ENCODE measurements around the gene MOB1B. TPM values are rescaled to one million over a fixed set of nuclear protein-coding genes. Genes with fewer than 3 reads are reported as not detected.

MOB1B gene
- total RNA-seq, 1 donor from 2014 or later: 47.4 TPM

DNA sequence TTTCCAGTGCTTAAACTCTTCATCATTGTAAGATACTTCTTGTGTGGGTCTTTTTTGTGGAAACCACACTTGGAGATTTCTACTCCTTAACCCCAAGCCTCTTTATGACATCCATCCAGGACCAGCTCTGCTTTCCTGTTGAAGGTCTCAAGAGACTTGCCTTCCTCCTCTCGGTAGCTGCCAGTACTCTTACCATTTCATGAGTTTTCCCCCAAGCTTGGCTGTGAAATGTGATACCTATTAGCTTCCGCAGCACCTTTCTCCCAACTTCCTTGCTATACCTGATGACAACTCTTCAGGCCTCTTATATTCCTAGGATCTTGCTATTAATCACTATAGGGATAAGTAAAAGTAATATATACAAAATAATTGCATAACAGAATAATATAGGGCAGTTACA lies 89.4 kb downstream of the MOB1B start:
- no peaks in the 10 kb centered on the region for H3K36me3 Mint-ChIP-seq (ENCODE audit: insufficient read depth)
- H3K27ac Mint-ChIP-seq: no peak overlapping the region
- no peak for TF ChIP-seq CTCF (IDR thresholded peaks at IDR 0.05; ENCODE audit: unreplicated experiment)
- DNase-seq (ENCODE audit: low spot score, unreplicated experiment): no peak
- H3K27me3 Mint-ChIP-seq: no peaks in the 10 kb centered on the region
- no peaks in the 10 kb centered on the region for H3K9me3 Mint-ChIP-seq (ENCODE audit: low read depth)
- peaks cover 25% of the 10 kb centered on the region for H3K4me1 Mint-ChIP-seq (ENCODE audit: low read depth)
- H3K4me3 Mint-ChIP-seq (ENCODE audit: low read depth): no peak overlapping the region

GRCh38 chr4:70992391-70992881 lies 90.3 kb downstream of the MOB1B start:
- H3K4me1 Mint-ChIP-seq (ENCODE audit: low read depth): peaks cover 30% of the 10 kb centered on the region

GRCh38 chr4:70993181-70994068 lies 91.3 kb downstream of the MOB1B start, which contains the start of gene DCK:
Gene DCK (plus strand): TSS chr4:70993649. CDS start chr4:70993836, 187 bp downstream.
- Mint-ChIP-seq H3K9me3 (ENCODE audit: low read depth) (no peaks in the 10 kb centered on the region), H3K36me3 (ENCODE audit: insufficient read depth) (peaks cover 2% of the 10 kb centered on the region), H3K4me1 (ENCODE audit: low read depth) (peaks cover 31% of the 10 kb centered on the region), H3K4me3 (ENCODE audit: low read depth) (peak within 1 kb of the TSS; percentile 89), H3K27ac (peak within 1 kb of the TSS; percentile 94), H3K27me3 (no peaks in the 10 kb centered on the region)
- DNase-seq (ENCODE audit: low spot score, unreplicated experiment): peak; percentile 83
- TF ChIP-seq CTCF (IDR thresholded peaks at IDR 0.05; ENCODE audit: unreplicated experiment): no peak

More at GRCh38 chr4:70992391-70992881, 90.3 kb downstream of the MOB1B start:
- Mint-ChIP-seq H3K27me3 (no peaks in the 10 kb centered on the region), H3K4me3 (ENCODE audit: low read depth) (peak overlapping the region; percentile 89), H3K36me3 (ENCODE audit: insufficient read depth) (no peaks in the 10 kb centered on the region), H3K27ac (peak overlapping the region; percentile 94), H3K9me3 (ENCODE audit: low read depth) (no peaks in the 10 kb centered on the region)
- TF ChIP-seq CTCF (IDR thresholded peaks at IDR 0.05; ENCODE audit: unreplicated experiment): no peak
- DNase-seq (ENCODE audit: low spot score, unreplicated experiment): no peak

DNA sequence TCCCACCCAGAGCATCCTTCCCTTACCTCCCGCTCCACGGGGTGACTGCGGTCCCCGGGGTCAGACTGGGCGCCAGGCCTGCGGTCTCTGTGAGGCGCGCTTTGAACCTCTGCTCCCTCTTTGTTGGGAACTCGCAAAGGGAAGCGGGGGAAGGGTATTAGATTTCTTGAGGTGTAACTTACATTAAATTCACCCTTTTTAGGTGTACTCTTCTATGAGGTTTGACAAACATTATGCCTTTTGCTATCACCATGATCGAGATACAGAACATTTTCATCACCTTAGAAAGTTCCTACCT lies 91.8 kb downstream of the MOB1B start:
- TF ChIP-seq CTCF (IDR thresholded peaks at IDR 0.05; ENCODE audit: unreplicated experiment): no peak
- DNase-seq (ENCODE audit: low spot score, unreplicated experiment): no peak
- peak overlapping the region; percentile 89 for H3K4me3 Mint-ChIP-seq (ENCODE audit: low read depth)
- peak overlapping the region; percentile 94 for H3K27ac Mint-ChIP-seq
- peaks cover 31% of the 10 kb centered on the region for H3K4me1 Mint-ChIP-seq (ENCODE audit: low read depth)
- no peaks in the 10 kb centered on the region for H3K27me3 Mint-ChIP-seq
- no peaks in the 10 kb centered on the region for H3K9me3 Mint-ChIP-seq (ENCODE audit: low read depth)
- peaks cover 6% of the 10 kb centered on the region for H3K36me3 Mint-ChIP-seq (ENCODE audit: insufficient read depth)

DNA sequence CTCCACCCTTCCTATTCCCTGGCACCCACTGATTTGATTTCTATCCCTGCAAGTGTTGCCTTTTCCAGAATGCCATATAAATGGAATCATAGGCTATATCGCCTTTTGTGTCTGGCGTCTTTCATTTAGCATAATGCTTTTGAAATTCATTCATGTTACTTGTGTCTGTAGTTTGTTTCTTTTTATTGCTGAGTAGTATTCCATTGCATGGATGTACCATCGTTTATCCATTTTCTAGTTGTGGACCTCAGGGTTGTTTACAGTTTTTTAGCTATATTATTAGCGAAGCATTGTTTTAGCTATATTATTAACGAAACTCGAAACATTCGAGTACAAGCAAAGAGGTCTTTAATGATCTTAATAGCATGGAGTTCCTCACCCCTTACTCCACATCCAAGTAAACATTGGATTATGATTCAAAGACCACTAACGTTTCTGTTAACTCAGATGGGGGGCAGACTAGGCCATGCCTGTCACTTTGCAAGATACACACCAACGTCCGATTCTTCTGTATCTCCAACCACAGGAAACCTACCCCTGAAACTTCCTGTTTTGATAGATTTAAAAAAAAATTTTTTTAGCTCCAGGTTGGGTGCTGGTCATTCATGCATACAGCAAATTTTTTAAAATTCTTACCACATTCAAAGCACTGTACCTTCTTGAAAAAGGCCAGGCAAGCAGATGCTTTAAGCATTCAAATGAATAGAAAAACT lies 92.4 kb downstream of the MOB1B start:
- Mint-ChIP-seq H3K27me3 (no peaks in the 10 kb centered on the region), H3K36me3 (ENCODE audit: insufficient read depth) (peaks cover 11% of the 10 kb centered on the region), H3K4me3 (ENCODE audit: low read depth) (peak overlapping the region; percentile 89), H3K9me3 (ENCODE audit: low read depth) (peaks cover 1% of the 10 kb centered on the region), H3K27ac (peak overlapping the region; percentile 94), H3K4me1 (ENCODE audit: low read depth) (peaks cover 31% of the 10 kb centered on the region)
- no peak for DNase-seq (ENCODE audit: low spot score, unreplicated experiment)
- TF ChIP-seq CTCF (IDR thresholded peaks at IDR 0.05; ENCODE audit: unreplicated experiment): no peak
